ENCODE data around the gene OLA1.

OLA1 gene

GRCh38 chr2:174224665-174225288, 23.6 kb downstream of the OLA1 start:
- no peak for DNase-seq (ENCODE audit: low read depth)

GRCh38 chr2:174224125-174224524, 24.2 kb downstream of the OLA1 start:
- DNase-seq (ENCODE audit: low read depth), result no peak

- DNase-seq (ENCODE audit: low read depth), result no peak
Measured at GRCh38 chr2:174223388-174223787, 24.9 kb downstream of the OLA1 start.

- DNase-seq (ENCODE audit: low read depth), result no peak
Measured at GRCh38 chr2:174222154-174222553, 26.2 kb downstream of the OLA1 start.

GRCh38 chr2:174219321-174219720, 29.0 kb downstream of the OLA1 start:
- no peak for DNase-seq (ENCODE audit: low read depth)

GRCh38 chr2:174218773-174219172, 29.6 kb downstream of the OLA1 start:
- no peak for DNase-seq (ENCODE audit: low read depth)

GRCh38 chr2:174217869-174218268, 30.5 kb downstream of the OLA1 start:
- no peak for DNase-seq (ENCODE audit: low read depth)

GRCh38 chr2:174211954-174212353, 36.4 kb downstream of the OLA1 start:
- no peak for DNase-seq (ENCODE audit: low read depth)

- DNase-seq (ENCODE audit: low read depth), result no peak
Measured at GRCh38 chr2:174210862-174211261, 37.5 kb downstream of the OLA1 start.

- DNase-seq (ENCODE audit: low read depth), result no peak
Measured at GRCh38 chr2:174209325-174209724, 39.0 kb downstream of the OLA1 start.

GRCh38 chr2:174208026-174208425, 40.3 kb downstream of the OLA1 start:
- DNase-seq (ENCODE audit: low read depth), result no peak

GRCh38 chr2:174205562-174205961, 42.8 kb downstream of the OLA1 start:
- no peak for DNase-seq (ENCODE audit: low read depth)

- no peak for DNase-seq (ENCODE audit: low read depth)
Measured at GRCh38 chr2:174202188-174202587, 46.1 kb downstream of the OLA1 start.

- DNase-seq (ENCODE audit: low read depth), result no peak
Measured at GRCh38 chr2:174198846-174199564, 49.3 kb downstream of the OLA1 start.

GRCh38 chr2:174195253-174195652, 53.1 kb downstream of the OLA1 start:
- no peak for DNase-seq (ENCODE audit: low read depth)

- no peak for DNase-seq (ENCODE audit: low read depth)
Measured at GRCh38 chr2:174193737-174194136, 54.6 kb downstream of the OLA1 start.

GRCh38 chr2:174192664-174193063, 55.7 kb downstream of the OLA1 start:
- no peak for DNase-seq (ENCODE audit: low read depth)

GRCh38 chr2:174191342-174192074, 56.8 kb downstream of the OLA1 start:
- DNase-seq (ENCODE audit: low read depth), result no peak

- no peak for DNase-seq (ENCODE audit: low read depth)
Measured at GRCh38 chr2:174184915-174185314, 63.4 kb downstream of the OLA1 start.

GRCh38 chr2:174184504-174184903, 63.8 kb downstream of the OLA1 start:
- no peak for DNase-seq (ENCODE audit: low read depth)

GRCh38 chr2:174183076-174183475, 65.3 kb downstream of the OLA1 start:
- DNase-seq (ENCODE audit: low read depth), result no peak

GRCh38 chr2:174181368-174181767, 67.0 kb downstream of the OLA1 start:
- no peak for DNase-seq (ENCODE audit: low read depth)

- DNase-seq (ENCODE audit: low read depth), result no peak
Measured at GRCh38 chr2:174180726-174181236, 67.6 kb downstream of the OLA1 start.
